HCT116 (cell line): ENCODE results near the gene RAPGEF3.

Experiments used
- ZFX ChIP-seq: fragments of 450-650 bp; IDR thresholded peaks from 2 replicates; pipeline ENCODE4 v1.6.1; 2017
- ZNF274 ChIP-seq: fragments of 200-500 bp; sonication (Bioruptor generic); IDR thresholded peaks from 2 replicates; pipeline ENCODE4 v1.6.1; 2014; ENCODE audit warnings: mild to moderate bottlenecking, low read depth, low read length, inconsistent platforms
- TF ChIP-seq, protein P1 (sequence below), 3 experiments: fragments of 200-600 bp in 1 of 3; sonication (generic) in 1 of 3; IDR thresholded peaks in 2 of 3; conservative IDR thresholded peaks in 1 of 3; 2 replicates each; pipeline ENCODE4 v1.5.1; 2012 to 2017; ENCODE audit warnings: low read depth in 2 of 3, low read length in 2 of 3, antibody characterized with exemption in 1 of 3, borderline replicate concordance in 1 of 3, control low read depth in 1 of 3, mild to moderate bottlenecking in 1 of 3, mixed read lengths in 1 of 3, mixed run types in 1 of 3, moderate library complexity in 1 of 3; ENCODE audit not compliant: insufficient read depth in 1 of 3

DNA sequence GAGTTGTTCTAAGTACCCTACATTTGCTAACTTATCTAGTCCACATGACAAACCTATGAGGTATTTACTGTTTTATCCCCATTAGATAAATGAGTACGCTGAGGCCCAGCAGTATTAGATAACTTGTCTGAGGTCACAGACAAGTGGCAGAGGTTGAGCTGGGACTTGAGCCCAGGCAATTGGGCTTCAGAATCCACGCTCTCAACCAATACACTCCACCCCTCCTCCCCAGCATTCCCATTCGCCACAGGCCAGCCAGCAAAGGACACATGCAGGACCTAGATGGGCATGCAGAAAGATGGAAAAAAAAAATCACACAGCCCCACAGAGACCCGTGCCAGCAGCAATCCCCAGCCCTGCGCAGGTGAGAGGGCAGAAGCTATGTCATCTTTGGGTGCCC, 48.7 kb upstream of the RAPGEF3 start:
- TF ChIP-seq, protein P1, sequence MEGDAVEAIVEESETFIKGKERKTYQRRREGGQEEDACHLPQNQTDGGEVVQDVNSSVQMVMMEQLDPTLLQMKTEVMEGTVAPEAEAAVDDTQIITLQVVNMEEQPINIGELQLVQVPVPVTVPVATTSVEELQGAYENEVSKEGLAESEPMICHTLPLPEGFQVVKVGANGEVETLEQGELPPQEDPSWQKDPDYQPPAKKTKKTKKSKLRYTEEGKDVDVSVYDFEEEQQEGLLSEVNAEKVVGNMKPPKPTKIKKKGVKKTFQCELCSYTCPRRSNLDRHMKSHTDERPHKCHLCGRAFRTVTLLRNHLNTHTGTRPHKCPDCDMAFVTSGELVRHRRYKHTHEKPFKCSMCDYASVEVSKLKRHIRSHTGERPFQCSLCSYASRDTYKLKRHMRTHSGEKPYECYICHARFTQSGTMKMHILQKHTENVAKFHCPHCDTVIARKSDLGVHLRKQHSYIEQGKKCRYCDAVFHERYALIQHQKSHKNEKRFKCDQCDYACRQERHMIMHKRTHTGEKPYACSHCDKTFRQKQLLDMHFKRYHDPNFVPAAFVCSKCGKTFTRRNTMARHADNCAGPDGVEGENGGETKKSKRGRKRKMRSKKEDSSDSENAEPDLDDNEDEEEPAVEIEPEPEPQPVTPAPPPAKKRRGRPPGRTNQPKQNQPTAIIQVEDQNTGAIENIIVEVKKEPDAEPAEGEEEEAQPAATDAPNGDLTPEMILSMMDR (IDR thresholded peaks at IDR 0.05 in 2 of 3, conservative IDR thresholded peaks at IDR 0.05 in 1 of 3; ENCODE audit: borderline replicate concordance in 1 of 3, insufficient read depth in 1 of 3, low read depth in 2 of 3, low read length in 2 of 3) = no peak
- TF ChIP-seq ZFX (no peak), ZNF274 (no peak)
